ENCODE results near the gene PRSS56.

- TF ChIP-seq CTCF (IDR thresholded peaks at IDR 0.05) (no peak), EZH2 (IDR thresholded peaks at IDR 0.05) (no peak), EZH2phosphoT487 (IDR thresholded peaks at IDR 0.05) (no peak)
Observed at GRCh38 chr2:232512602-232513001, 7.6 kb upstream of the PRSS56 start.
